Measurements from ENCODE around the gene TBC1D22B. TPM values are rescaled to one million over a fixed set of nuclear protein-coding genes. Genes with fewer than 3 reads are reported as not detected.

The TBC1D22B gene
- total and polyA plus RNA-seq, 2 of the 13 experiments (the other 11 are each of a cell fraction or from before 2014, with no cell fraction given), result 9.7 to 12.9 TPM

DNA sequence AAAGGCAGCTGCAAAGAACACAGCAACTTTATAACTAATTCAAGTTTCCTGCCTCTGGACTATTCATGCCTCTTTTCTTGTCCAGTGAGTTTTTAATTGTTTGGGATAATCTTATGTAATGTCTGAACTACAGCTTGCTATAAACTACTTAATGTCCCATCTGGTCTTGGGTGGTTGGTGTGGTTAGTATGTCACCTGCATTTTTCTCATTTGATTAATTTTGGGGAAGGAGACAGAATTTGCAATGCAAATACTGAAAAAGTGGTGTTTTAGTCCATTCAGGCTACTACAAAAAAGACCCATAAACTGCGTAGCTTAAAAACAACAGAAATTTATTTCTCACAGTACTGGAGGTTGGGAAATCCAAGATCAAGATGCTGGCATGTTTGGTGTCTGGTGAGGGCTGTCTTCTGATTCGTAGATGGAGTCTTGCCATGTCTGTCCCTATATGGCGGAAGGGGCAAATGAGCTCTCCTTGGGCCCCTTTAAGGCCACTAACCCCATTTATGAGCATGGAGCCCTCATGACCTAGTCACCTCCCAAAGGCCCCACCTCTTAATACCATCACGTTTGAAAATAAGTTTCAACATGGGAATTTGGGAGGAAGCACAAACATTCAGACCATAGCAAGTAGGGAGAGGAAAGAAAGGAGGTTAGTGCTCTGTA, 118.6 kb downstream of the TBC1D22B start:
- TF ChIP-seq ZNF672 (CRISPR knock-in tag; IDR thresholded peaks at IDR 0.05), result no peak
- TF ChIP-seq ZNF337 (CRISPR knock-in tag; IDR thresholded peaks at IDR 0.05; ENCODE audit: borderline replicate concordance, low read depth), result no peak
- TF ChIP-seq, protein P1, sequence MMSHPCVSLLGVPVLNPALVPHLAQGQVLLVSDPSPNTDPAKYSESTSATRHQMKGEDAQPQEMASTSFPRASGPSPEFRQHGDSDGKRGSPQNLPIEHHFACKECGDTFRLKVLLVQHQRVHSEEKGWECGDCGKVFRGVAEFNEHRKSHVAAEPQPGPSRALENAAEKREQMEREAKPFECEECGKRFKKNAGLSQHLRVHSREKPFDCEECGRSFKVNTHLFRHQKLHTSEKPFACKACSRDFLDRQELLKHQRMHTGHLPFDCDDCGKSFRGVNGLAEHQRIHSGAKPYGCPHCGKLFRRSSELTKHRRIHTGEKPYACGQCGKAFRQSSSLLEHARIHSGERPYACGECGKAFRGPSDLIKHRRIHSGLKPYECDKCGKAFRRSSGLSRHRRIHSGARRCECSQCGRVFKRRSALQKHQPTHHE (CRISPR knock-in tag; IDR thresholded peaks at IDR 0.05; ENCODE audit: borderline replicate concordance), result no peak
- no peak for TF ChIP-seq MAZ (IDR thresholded peaks at IDR 0.05; ENCODE audit: borderline replicate concordance, low read depth, low read length)
- no peak for TF ChIP-seq MAZ (CRISPR knock-in tag; IDR thresholded peaks at IDR 0.05; ENCODE audit: low read depth)
- TF ChIP-seq, protein P2, sequence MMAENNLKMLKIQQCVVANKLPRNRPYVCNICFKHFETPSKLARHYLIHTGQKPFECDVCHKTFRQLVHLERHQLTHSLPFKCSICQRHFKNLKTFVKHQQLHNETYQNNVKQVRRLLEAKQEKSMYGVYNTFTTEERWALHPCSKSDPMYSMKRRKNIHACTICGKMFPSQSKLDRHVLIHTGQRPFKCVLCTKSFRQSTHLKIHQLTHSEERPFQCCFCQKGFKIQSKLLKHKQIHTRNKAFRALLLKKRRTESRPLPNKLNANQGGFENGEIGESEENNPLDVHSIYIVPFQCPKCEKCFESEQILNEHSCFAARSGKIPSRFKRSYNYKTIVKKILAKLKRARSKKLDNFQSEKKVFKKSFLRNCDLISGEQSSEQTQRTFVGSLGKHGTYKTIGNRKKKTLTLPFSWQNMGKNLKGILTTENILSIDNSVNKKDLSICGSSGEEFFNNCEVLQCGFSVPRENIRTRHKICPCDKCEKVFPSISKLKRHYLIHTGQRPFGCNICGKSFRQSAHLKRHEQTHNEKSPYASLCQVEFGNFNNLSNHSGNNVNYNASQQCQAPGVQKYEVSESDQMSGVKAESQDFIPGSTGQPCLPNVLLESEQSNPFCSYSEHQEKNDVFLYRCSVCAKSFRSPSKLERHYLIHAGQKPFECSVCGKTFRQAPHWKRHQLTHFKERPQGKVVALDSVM (CRISPR knock-in tag; IDR thresholded peaks at IDR 0.05), result no peak
- TF ChIP-seq ZNF883 (CRISPR knock-in tag; IDR thresholded peaks at IDR 0.05; ENCODE audit: not compliant biosample characterization), result no peak
- no peak for TF ChIP-seq CBX2 (IDR thresholded peaks at IDR 0.05; ENCODE audit: low read depth, low read length)
- no peak for TF ChIP-seq CBX2 (CRISPR knock-in tag; IDR thresholded peaks at IDR 0.05; ENCODE audit: low read depth)
- TF ChIP-seq, protein P3, sequence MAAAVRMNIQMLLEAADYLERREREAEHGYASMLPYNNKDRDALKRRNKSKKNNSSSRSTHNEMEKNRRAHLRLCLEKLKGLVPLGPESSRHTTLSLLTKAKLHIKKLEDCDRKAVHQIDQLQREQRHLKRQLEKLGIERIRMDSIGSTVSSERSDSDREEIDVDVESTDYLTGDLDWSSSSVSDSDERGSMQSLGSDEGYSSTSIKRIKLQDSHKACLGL (CRISPR knock-in tag; IDR thresholded peaks at IDR 0.05), result no peak
- no peak for TF ChIP-seq CENPT (CRISPR knock-in tag; IDR thresholded peaks at IDR 0.05; ENCODE audit: low read depth)
- TF ChIP-seq ZBTB38 (CRISPR knock-in tag; IDR thresholded peaks at IDR 0.05), result no peak
- TF ChIP-seq, protein P4, sequence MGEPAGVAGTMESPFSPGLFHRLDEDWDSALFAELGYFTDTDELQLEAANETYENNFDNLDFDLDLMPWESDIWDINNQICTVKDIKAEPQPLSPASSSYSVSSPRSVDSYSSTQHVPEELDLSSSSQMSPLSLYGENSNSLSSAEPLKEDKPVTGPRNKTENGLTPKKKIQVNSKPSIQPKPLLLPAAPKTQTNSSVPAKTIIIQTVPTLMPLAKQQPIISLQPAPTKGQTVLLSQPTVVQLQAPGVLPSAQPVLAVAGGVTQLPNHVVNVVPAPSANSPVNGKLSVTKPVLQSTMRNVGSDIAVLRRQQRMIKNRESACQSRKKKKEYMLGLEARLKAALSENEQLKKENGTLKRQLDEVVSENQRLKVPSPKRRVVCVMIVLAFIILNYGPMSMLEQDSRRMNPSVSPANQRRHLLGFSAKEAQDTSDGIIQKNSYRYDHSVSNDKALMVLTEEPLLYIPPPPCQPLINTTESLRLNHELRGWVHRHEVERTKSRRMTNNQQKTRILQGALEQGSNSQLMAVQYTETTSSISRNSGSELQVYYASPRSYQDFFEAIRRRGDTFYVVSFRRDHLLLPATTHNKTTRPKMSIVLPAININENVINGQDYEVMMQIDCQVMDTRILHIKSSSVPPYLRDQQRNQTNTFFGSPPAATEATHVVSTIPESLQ (CRISPR knock-in tag; conservative IDR thresholded peaks at IDR 0.05), result no peak
- no peak for TF ChIP-seq TCF7 (IDR thresholded peaks at IDR 0.05; ENCODE audit: low read depth)
- no peak for TF ChIP-seq PTBP1 (IDR thresholded peaks at IDR 0.05; ENCODE audit: low read depth, low read length, poor library complexity, severe bottlenecking)
- no peaks in the 10 kb centered on the region for H3K79me2 ChIP-seq (ENCODE audit: insufficient read depth, low read length)
- H3K4me2 ChIP-seq (ENCODE audit: low read depth, low read length), result no peak overlapping the region
- ChIA-PET CTCF (ENCODE audit: low intra/inter-chr PET ratio, low total read pairs) (no interaction called here), POLR2A (no interaction called here)
- H2AFZ ChIP-seq (ENCODE audit: low read length), result no peak overlapping the region
- no peak for ATAC-seq
- H3K27ac ChIP-seq (ENCODE audit: extremely low read length, insufficient read depth, low read length), result no peak overlapping the region
- no peak overlapping the region for H3K9ac ChIP-seq (ENCODE audit: insufficient read depth, low read depth, low read length)
- FAIRE-seq, result no peak
- H3K36me3 ChIP-seq (replicated peaks in 1 of 2; ENCODE audit: control insufficient read depth in 1 of 2, insufficient read depth in 2 of 2, low read length in 2 of 2), result peaks cover 11 to 61% of the 10 kb centered on the region in 2 experiments; a peak in 4 of 5 replicates
- H4K20me1 ChIP-seq (ENCODE audit: insufficient read depth, low read length), result no peaks in the 10 kb centered on the region
- no peaks in the 10 kb centered on the region for H3K9me3 ChIP-seq (ENCODE audit: low read length)
- no peak for DNase-seq (ENCODE audit: low spot score)
- WGBS (ENCODE audit: low lambda C conversion rate), result 87% methylated on average over 4 of the region's 4 CpGs
- no peaks in the 10 kb centered on the region for H3K27me3 ChIP-seq (ENCODE audit: control insufficient read depth in 1 of 2, insufficient read depth in 2 of 2, low read length in 2 of 2)
- no peaks in the 10 kb centered on the region for H3K4me1 ChIP-seq (ENCODE audit: insufficient read depth, low read length)
- H3K4me3 ChIP-seq (replicated peaks in 1 of 3; ENCODE audit: insufficient read depth in 1 of 3, low read depth in 2 of 3, low read length in 3 of 3), result no peak overlapping the region
- no TSS peak for BruUV-seq (replicated peaks)
- intact Hi-C loops (cut with micrococcal nuclease; ENCODE audit: unreplicated experiment), result loop anchor here (10.0 kb wide), 1 partner anchor 189 kb away; no protein-coding TSS in a partner anchor
- in situ Hi-C loops (cut with HindIII; ENCODE audit: extremely low pct_ligation_motif_present, low pct_unique_long_range_greater_than_20kb), result no loop called here

All from HepG2 (cell line).